MM.1S (cell line): ENCODE measurements around the gene CDK11B.

Source experiments
- EZH2 ChIP-seq: fragments of 300-600 bp; sonication (generic); optimal IDR thresholded peaks from 2 replicates; pipeline ENCODE3; 2017; ENCODE audit warnings: low read depth, mild to moderate bottlenecking, antibody characterized with exemption, low read length, mixed read lengths
- TF ChIP-seq, protein P1 (sequence below): fragments of 300-600 bp; sonication (generic); IDR thresholded peaks from 2 replicates; pipeline ENCODE4 v1.5.1; 2016; ENCODE audit warnings: antibody characterized with exemption, low read length, mixed read lengths

DNA sequence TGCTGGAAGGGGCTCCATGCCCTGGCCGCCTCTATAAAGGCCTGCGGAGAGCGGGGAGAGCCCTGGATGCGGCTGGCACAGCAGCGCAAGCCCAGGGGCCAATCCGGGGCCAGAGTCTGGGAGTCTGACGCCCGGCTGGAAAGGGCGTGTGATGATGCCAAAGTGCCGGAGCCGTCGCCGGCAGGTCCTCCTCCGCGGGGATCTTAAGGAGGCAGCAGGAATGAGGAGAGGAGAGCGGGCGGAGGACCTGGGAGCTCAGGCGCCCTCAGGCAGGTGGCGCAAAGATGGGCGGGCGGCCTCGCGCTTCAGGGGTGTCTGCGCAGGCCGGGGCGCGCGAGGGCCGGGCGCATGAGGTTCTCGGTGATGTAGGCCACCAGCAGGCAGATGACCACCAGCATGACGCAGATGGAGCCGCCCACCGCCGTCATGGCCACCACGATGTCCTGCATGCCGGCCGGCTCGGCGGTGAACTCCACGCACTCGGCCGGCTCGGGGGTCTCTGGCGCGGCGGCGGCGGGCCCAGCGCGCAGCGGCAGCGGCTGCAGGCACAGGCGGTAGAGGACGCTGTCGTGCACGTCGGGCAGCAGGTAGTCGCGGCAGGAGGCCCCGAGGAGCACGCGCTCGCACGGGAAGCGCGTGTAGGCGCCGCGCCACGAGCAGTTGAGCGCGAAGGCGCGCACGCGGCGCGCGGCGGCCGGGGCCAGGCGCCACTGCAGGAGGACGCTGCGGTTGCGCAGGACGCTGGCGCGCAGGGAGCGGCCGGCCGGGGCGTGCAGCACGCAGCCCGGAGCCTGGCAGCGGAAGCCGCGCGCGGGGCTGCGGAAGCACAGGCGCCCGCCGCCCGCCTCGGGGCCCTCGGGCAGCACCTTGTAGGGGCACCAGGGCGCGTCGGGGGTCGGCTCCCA is 59.5 kb downstream of the CDK11B start:
- TF ChIP-seq, protein P1, sequence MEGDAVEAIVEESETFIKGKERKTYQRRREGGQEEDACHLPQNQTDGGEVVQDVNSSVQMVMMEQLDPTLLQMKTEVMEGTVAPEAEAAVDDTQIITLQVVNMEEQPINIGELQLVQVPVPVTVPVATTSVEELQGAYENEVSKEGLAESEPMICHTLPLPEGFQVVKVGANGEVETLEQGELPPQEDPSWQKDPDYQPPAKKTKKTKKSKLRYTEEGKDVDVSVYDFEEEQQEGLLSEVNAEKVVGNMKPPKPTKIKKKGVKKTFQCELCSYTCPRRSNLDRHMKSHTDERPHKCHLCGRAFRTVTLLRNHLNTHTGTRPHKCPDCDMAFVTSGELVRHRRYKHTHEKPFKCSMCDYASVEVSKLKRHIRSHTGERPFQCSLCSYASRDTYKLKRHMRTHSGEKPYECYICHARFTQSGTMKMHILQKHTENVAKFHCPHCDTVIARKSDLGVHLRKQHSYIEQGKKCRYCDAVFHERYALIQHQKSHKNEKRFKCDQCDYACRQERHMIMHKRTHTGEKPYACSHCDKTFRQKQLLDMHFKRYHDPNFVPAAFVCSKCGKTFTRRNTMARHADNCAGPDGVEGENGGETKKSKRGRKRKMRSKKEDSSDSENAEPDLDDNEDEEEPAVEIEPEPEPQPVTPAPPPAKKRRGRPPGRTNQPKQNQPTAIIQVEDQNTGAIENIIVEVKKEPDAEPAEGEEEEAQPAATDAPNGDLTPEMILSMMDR, result no peak
- TF ChIP-seq EZH2, result no peak
